HG03439 (cell line): Measurements from ENCODE around the gene NUBP2.
A peak's percentile ranks its signal among the peaks of the same experiment; 100 is the strongest.

Experiments used
- ATAC-seq: cut with Tn5 transposase; IDR thresholded peaks from one replicate; pipeline ENCODE4 v1.9.1; 2021; ENCODE audit warnings: mild to moderate bottlenecking, moderate library complexity; ENCODE audit not compliant: unreplicated experiment

Gene NUBP2, protein sequence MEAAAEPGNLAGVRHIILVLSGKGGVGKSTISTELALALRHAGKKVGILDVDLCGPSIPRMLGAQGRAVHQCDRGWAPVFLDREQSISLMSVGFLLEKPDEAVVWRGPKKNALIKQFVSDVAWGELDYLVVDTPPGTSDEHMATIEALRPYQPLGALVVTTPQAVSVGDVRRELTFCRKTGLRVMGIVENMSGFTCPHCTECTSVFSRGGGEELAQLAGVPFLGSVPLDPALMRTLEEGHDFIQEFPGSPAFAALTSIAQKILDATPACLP

DNA sequence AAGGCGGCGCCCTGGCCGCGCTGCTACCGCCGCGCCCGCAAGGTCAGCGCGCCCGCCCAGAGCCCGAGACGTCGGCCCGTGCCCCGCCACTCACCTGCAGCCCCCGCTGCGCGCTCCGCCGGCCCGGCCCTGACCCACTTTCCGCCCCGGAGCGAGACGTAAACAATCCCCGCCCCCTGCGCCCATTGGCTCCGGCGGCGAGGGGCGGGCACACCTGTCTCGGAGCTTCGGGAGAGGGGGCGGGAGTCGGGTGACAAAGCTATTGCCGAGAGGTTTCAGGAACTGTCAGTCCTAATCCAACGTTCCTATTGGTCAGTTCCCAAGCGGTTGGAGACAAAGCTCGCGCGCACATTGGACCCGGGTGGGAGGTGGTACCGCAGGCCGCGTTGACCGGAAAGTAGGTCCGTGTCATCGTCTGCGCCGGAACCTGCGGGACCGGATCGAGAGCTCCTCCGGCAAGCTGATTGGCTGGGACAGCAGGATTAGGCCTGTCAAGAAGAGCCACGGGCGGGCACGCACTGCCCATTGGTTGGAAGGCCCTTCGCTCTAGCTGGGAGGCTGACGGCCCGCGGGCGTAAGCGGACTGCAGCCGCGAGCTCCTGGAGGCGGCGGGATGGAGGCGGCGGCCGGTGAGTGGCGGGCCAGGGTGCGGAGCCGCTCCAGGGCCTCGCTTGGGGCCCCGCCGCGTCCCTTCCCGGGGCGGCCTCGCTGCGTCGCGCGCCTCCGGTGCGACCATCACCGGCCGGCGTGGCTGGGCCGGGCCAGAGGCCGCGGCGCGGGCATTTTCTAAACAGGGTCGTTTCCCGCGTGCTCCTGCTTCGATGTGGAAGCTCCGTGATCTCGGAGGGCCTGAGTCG is at the start of gene NUBP2, which contains the start of gene SPSB3:
NUBP2 (plus strand) TSS at position 553 of the 857 bp plus-strand sequence; CDS start at position 614, 61 bp downstream.
SPSB3 (minus strand) TSS at position 164 of the 857 bp plus-strand sequence. CDS start 1,088 bp downstream, outside the sequence.
- ATAC-seq: peak; percentile 82

DNA sequence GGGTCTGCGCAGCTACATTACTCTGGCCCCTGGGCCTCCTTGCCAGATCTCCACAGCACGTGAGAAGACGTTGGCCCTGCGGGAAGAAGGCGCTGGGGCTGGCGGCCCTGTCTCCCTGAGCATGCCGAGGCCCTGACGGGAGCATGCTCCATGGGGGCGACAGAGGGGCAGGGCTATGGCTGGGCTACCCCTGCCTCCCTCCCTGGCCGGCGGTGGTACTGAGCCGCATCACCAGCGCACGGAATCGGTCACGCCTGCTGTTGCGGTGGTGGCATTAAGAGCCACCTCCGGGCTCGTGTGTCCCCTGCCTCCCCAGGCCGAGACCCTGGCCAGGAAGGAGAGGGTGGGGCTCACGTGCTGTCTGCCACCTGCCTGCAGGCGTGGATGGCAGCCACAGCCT is 48.6 kb upstream of the NUBP2 start:
- no peak for ATAC-seq

DNA sequence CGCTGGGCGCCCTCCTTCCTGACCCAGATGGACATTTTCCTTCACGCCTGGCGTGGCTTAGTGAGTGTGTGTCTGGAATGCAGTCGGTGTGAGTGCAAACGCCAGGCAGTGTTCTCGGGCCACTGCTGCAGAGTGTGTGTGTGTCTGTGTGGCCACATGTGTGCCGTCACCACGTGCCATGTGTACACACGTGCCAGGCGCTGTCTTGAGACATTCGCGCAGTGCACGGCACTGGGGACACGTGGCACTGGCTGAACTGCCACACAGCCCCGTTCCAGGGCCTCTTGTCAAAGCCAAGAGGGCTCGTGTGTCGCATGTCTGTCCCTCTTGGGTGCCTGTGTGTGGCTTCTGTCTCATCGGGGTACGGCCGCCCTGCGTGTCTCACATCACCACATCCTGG is 47.9 kb upstream of the NUBP2 start:
- no peak for ATAC-seq

DNA sequence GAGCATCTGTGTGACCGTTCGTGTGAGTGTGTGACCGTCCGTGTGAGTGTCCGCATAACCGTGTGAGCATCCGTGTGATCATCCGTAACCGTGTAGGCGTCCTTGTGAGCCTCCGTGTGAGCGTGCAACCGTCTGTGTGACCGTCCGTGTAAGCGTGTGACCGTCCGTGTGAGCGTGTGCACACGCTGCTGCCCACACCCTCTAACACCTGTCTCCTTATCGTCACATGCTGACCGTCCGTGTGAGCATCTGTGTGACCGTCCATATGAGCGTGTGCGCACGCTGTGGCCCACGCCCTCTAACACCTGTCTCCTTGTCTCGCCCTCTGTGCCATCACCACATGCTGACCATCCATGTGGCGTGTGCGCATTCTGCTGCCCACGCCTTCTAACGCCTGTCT is 42.5 kb upstream of the NUBP2 start:
- no peak for ATAC-seq

DNA sequence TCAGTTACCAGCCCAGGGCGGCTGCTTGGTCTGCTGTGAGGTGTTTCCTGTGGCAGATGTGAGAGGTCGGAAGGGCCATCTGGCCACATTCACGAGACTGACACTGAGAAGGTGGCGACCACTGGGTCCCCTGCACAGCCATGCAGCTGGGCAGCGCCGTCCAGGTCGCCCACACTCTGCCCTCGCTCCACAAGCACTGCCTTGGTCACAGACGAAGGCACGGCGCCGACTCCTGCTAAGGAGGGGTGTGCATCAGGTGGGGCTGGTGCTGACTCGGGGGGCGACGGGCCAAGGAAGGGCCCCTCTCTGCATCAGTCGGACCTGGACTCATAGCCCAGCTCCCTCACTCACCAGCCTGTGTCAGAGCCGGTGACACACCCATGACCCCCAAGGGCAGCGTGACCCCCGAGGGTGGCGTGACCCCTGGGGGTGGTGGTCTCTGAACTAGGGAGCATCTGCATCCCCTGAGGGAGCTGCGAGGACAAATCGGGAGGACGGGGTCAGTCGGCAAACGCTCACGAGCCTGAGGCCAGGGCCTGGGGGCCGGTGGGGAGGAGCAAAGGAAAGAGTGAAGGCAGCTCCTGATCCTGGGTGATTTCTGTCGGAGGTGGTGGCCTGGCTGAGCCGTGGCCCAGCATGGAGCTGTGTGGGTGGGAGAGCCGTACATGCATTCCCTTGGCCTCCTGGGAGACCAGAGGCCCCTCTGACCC is 41.8 kb upstream of the NUBP2 start:
- no peak for ATAC-seq

DNA sequence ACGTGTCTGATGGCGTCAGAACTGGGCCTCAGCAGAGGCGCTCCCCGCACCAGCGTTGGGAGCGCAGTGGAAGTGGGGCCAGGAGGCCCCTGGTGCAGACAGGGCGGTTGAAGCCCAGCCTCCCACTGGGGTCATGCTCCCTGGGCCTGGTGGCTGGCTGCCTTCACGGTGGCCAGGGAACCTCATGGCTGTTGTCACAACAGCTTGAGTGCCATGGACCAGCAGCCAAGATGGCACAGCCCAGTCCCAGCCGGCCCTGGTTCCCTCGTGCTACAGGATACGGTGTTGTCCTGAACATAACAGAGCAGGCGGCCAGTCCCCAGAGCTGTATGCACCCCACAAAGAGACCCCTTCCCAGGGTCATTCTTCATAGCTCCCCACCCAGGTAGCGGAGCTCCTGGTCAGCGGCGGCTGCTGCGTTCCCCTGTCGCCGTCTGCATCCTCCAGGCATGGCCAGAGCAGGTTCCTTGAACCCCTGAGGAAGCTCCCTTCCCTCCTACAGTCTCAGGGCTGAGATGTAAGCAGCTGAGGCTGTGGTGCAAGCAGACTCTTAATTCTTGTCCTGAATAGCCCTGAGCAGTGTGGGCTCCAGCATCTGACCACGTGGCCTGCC is 41.1 kb upstream of the NUBP2 start:
- ATAC-seq: no peak

DNA sequence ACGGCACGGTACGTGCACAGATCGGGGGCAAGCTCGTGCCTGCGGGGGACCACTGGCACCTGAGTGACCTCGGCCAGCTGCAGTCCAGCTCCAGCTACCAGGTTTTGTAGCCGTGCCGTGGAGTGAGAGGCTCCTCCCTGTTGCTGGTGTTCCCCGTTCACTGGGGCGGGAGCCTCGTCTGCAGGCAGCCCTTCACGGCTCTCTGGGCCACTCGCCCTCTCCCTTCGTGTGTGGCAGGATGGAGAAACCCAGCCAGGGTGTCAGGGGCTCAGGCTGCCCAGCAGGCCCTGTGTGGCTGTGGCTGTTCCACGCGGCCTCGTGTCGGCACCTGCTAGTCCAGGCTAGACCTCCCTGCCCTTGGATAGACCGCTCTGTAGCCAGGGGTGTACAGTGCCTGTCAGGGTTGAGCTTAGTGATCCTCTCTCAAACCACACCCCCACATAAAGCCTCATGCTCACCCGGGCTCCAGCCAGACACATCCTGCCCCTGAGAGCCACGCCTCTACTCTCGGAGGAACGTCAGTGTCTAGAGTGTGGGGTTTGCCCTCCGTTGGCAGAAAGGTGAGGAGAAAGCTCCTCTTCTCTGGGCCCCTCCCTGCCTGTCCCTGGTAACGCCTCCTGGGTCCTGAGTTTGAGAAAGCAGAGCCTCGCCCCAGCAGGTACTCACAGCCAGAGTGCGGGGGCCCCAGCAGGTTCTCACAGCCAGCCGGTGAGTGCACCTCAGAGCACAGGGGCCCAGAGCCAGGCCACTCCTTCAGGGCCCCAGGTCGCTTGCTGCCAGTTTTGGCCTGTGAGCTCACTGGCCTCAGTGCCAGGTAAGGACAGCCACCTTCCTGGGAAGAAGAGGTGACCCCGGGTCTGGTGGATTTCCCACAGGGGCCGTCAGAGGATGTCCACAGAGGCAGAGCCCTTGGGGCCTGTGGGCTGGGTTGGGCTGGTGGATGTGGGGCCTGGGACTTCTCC is 39.1 kb upstream of the NUBP2 start:
- ATAC-seq: no peak

DNA sequence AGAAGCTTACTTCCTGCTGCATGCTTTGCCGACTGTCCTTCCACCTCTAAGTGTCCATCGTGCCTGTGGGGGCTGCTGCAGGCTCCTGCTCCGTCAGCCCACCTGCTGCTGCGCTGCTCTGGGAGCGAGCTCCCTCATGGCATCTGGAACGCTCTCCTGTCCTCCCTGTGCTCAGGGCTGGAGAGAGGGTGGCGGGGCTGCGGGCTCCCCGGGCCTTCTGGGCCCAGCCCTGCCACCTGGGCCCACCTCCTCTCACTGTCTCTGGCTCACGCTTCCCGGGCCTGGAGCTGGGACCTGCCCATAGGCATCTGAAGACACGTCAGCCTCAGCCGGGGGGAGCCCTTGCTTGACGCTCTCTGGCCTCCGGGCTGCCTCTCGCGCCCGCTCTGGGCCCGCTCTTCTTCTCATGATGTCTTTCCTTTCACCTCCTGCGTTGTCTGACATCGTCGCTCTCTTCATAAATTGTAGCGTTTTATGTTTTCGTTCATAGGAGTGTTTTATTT is 38.4 kb upstream of the NUBP2 start:
- no peak for ATAC-seq

DNA sequence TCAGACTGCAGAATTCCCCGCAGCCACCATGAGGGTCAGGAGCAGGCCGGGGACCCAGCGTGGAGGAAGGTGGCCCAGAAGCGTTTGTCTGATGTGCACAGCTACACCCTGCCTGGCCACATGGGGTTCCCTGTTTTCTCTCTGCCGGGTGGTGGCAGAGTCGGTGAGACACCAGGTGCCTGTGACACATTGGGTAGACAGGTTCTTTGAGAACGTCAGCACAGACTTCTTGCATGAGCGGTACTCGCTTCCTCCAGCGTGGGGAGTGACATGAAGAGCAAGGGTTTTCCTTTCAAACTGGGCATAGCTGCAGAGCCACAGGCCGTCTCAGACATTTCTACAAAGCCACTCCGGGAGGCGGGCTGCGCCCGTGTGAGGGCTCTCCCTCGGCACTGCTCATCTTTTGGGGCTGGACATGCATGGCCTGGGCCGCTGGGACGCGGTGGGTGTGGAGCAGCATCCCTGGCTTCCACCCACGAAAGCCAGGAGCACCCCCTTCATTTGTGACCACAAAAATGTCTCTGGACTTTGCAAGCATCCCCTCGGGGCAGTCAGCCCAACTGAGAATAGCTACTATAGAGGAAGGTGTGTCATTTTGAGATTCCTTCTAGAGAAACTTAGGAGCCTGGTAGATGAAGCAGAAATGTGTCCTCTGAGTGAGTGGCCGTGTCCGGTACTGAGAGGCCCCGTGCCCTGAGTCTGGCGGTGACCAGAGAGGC is 37.4 kb upstream of the NUBP2 start:
- no peak for ATAC-seq

DNA sequence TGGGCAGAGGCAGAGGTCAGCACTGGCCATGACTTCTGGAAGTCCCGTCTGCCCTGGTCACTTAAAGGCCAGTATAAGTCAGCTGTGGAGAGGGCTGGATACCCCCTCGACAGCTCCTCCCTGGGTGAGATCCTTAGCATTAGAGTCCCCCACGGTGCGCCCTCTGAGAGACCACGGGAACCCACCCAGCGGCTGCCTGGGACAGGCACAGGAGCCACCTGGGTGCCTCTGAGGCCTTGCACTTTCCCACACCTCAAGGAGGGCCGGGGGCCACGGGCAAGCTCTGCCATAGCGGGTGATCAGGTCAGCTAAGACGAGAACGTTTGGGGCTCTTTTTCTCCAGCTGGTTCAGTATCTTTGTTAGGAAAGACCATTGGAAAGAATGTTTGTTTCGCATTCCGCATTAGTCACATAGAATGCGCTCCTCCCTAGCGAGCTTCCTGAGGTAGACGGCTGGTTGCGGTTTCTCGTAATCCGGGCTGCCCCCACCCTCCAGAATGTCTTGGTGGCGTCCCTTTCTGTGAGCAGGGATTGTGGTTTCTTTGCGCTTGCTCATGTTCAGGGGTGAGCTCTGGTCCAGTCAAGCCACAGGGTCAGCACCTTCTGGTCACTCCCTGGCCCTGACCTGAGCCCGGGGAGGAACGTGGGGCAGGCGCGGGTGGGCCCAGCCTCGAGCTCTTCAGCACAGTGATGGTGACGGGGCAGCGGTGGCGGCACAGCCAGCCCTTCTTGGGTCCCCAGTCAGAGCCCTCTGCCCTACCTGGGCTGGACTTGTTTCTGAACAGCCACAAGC is 36.7 kb upstream of the NUBP2 start:
- no peak for ATAC-seq

DNA sequence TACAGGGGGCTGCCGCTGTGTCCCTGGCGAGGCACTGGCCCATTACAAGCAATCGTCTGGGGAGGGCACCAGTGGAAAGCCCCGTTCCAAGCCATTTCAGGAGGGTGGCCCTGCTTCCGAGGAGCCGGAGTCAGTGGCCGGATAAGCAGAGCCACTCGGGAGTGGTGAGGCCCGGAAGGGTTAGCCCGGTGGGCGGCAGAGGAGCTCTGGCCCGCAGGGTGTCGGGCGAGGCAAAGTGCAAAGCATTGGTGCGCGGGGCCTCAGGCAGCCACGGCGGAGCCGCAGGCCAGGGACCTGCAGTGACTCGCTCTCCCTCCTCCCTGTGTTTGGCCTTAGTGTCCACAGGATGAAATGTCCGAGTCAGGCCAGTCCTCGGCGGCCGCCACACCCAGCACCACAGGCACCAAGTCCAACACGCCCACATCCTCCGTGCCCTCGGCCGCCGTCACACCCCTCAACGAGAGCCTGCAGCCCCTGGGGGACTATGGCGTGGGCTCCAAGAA is 36.0 kb upstream of the NUBP2 start:
- no peak for ATAC-seq

DNA sequence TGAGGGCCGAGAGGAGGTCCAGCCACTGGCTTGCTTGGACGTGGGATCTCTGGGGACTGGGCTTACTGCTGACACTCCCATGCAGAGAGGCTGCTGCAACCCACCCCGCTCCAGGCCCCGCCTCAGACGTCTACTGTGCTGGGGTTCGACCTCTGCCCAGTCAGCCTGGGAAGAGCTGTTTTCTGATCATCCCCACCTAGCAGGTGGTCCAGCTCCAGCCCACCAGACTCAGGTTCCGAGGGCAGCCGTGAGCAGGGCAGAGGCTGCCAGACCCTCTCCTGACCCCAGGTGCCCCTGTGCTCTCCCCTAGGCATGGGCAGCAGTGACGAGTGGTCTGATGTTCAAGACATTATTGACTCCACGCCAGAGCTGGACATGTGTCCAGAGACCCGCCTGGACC is 34.8 kb upstream of the NUBP2 start:
- no peak for ATAC-seq

DNA sequence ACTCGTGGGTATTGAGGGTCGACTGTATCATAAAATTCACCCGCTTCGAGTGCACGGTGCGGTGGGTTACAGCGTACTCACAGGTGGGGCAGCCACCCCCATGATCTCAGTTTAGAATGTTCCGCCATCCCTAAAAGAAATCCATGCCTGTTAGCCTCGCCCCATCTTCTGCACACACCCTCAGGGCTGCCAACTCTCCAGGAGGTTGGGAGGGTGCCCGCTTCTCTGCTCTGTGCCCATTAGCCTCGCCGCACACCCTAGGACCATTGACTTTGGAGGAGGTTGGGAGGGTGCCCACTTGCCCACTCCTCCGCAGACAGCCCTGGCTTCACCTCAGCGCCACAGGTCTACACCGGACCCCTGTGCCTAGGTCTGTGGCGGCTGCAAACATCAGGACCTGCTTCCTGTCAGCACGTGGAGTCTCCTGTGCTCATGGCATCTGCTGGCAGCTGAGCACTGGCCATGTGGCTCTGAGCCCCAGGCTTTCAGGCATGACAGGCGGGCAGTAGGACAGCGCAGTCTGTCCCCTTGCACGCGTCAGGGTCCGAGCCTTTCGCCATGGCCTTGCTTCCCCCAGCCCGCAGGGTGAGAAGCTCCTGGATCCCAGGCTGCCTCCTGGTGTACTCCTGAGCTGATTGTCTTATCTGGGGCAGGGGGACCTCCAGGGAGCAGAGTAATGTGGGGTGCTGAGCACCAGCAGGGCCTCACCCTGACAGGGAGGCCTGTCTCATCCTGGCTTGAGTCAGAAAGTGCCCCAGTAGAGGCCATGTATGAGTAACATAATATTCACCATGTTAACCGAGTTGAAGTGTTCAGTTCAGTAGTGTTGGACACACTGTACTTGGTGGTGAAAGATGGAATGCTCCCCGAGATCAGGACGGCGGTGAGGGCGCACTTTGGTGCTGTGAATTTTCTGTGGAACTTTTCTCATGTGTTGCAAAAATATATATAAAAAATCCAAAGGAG is 33.3 kb upstream of the NUBP2 start:
- no peak for ATAC-seq

DNA sequence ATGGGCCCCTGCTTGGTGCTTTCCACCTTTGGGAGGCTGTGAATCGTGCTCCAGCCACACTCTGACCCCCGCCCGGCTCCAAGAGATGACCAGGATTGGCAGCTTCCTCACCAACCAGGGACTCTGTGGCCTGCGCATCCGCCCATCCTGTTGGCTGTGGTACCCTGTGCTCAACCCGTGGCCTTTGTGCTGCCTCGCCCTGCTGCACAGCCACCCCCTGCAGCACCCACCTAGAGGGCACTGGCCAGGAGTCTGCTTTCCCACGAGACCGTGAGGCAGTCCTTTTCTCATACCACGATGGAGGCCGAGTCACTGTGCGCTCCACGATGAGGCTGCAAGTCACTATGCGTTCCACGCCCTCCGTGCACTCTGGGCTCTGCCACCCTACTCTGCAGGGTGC is 30.8 kb upstream of the NUBP2 start:
- no peak for ATAC-seq

DNA sequence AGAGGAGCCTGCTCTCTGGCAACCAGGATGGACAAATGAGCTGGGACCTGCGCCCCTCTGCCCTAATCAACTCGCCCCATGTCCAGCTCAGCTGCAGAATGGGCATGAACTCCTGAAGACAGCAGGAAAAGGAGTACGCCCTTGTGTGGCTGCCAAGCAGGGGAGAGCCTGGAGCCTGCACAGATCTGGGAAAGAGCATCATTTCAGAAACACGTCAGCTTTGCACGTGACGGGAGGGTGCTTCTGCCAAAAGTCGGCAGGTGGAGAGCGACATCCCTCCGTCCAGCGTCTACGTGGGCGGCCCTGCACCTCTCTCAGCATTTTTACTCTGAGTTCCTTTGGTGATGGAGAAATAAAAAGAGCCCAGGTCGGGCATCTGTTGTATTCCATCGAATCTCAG is 29.9 kb upstream of the NUBP2 start:
- no peak for ATAC-seq

DNA sequence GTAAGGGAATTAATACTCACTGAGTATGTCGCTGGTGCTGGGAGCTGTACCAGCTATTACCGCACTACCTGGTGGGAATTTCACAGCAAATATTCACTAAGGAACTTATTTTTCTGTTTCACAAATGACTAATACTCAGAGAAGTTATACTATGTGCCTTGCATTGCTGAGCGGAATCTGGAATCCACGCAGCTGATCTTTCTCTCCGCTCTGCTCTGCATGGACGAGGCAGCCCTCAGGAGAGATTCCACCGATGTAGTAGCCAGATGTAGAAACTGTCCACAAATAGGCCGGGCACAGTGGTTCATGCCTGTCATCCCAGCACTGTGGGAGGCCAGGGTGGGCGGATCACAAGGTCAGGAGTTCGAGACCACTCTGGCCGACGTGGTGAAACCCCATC is 28.6 kb upstream of the NUBP2 start:
- no peak for ATAC-seq
